Subcutaneous adipose tissue (tissue), 4 donors: ENCODE measurements around the gene PLEKHG3. TPM values are rescaled to one million over a fixed set of nuclear protein-coding genes. Genes with fewer than 3 reads are reported as not detected.

ENCODE experiments used
- total RNA-seq, 4 donors: library from RNA; depleted of rRNA; stranded (reverse); fragments of >200 nt; gene quantifications; one replicate each; pipeline ENCODE4 v1.1.0, GENCODE V29; 2016
- TF ChIP-seq, protein P1 (sequence below): fragments of 450-650 bp; IDR thresholded peaks from one replicate; pipeline ENCODE4 v1.5.1; 2016; ENCODE audit warnings: low read depth, mild to moderate bottlenecking, control low read depth, antibody characterized with exemption, moderate library complexity

Gene PLEKHG3
- total RNA-seq, 4 donors from 2014 or later: 12.4 to 66.9 (median 19.8) TPM

DNA sequence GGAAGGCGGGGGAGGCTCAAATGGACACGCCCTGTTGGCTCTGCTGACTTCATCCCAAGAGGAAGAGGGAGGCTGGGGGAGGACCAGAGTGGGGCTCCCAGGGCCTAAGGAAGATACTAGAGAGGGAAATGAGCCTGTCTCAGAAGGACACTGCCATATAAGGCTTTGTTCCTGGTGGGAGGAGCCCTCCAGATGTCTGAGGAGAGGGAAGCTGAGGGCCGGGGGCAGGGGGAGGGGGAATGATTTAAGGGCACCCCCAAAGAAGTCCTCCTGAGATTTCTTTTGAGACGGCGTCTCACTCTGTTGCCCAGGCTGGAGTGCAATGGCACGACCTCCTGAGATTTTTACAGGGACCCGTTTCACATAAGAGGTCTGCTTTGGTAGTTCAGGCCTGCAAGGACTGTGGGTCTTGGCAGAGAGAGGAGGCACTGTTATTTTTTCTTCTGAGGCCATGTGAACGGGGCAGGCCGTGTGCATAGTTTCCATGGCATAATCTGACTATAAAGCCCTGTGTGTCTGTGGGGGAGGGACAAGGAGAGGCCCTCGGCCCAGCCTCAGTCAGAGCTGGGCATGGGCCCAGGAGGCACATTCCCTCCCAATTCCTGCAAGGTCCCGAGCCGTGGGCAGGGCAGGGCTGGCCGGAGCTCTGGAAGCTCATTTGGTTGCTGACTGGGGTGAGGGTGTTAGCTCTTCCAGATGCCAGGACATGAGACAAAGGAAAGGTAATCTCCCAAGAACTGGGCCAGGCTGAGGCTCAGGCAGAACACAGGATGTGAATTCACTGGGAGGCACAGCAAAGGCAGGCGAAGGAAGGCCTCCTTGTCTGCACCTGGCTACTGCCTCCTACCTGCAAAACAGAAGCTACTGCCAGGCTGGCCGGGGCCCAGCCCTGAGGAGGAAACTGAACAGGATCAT is 22.2 kb upstream of the PLEKHG3 start:
- TF ChIP-seq, protein P1, sequence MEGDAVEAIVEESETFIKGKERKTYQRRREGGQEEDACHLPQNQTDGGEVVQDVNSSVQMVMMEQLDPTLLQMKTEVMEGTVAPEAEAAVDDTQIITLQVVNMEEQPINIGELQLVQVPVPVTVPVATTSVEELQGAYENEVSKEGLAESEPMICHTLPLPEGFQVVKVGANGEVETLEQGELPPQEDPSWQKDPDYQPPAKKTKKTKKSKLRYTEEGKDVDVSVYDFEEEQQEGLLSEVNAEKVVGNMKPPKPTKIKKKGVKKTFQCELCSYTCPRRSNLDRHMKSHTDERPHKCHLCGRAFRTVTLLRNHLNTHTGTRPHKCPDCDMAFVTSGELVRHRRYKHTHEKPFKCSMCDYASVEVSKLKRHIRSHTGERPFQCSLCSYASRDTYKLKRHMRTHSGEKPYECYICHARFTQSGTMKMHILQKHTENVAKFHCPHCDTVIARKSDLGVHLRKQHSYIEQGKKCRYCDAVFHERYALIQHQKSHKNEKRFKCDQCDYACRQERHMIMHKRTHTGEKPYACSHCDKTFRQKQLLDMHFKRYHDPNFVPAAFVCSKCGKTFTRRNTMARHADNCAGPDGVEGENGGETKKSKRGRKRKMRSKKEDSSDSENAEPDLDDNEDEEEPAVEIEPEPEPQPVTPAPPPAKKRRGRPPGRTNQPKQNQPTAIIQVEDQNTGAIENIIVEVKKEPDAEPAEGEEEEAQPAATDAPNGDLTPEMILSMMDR: no peak

DNA sequence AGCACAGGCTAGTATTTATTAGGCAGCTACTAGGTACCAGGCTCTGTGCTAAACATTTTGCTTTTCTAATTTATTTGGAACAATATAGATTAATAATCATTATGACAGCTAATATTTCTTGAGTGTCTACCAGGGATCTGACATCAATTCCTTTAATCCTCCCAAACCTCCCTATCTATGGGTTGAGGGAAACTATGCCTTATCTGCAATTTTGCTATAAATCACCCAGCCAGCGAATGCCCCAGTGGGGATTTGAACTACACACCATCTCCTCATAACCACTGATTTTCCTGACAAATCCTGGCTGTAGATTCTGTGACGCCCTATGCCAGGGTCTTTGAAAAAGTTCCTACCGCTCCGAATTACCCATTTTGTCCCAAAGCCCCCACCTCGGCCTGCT is 21.4 kb upstream of the PLEKHG3 start:
- TF ChIP-seq, protein P1: no peak

DNA sequence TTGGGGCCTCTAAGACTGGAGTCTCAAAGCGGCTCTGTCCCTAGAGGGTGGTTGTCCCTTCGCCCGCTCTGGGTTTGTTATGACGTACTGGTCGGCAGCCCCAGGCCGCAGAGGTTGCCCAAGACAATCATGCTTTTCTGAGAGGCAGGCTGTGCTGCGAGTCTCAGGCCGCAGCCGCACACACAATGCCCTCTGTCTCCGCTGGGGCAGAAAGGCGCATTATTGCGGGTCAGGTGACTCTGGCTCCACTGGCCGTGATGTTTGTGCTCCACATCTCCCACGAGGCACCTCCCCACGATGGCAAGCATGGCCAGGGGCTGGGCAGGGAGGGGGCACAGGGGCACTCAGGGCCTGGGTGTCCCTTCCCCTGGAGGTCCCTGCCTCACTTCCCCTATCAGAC is 21.0 kb upstream of the PLEKHG3 start:
- TF ChIP-seq, protein P1: no peak

DNA sequence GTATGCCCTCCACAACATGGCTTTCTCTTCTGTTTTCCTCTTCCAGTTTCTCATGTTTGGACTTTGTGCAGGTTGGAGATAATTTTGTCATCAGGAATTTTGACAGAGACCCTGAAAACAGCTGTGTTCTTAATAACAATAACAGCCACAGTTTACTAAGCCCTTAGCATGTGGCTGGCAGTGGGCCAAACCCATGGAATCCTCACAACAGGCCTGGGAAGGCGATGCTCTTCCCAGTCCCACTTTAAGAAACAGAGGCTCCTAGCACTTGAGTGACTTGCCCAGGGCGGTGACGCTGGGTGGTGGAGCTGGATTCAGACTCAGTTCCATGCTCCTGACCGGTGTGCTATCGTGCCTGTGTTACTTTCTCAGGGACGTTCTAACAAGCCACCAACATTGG is 20.1 kb upstream of the PLEKHG3 start:
- TF ChIP-seq, protein P1: no peak

DNA sequence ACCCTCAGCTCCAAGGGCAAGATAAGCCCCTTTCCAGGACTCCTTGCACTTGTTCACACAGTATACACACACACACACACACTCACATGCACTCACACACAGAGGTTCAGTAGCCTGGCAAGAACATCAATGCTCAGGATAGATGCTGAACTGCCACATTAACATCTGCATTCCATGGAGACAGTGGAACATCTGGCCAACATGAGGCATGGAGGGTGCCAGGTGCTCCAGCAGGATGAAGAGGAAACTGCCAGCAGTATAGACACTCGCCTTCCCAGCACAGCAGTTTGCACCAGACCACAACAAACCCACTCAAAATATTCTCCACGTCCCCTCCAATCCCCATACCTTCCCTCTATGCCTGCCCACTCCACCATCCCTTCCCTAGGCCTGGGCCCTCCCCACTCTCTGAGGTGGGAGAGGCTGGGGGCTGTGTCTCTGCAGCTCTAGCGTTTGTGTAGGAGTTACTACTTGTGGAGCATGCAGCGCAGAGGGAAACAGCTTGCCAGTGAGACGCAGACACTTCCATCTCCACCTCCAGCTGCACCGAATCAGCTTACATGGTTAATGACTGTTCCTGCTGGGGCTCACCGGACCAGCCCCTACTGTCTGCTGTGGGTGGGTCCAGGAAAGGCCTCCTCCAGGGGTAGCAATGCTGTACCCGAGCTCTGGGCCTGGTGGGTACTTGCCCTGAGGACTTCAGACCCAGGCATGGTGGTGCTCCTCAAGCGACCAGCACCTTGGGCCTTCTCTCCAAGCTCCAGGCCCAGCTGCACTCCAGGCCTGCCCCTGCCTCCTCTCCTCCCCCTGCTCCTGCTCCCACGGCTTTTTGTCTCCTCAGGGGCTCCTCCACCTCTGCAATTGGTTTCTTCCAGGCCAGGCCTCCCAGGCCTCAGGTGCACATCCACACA is 18.6 kb upstream of the PLEKHG3 start:
- TF ChIP-seq, protein P1: no peak

DNA sequence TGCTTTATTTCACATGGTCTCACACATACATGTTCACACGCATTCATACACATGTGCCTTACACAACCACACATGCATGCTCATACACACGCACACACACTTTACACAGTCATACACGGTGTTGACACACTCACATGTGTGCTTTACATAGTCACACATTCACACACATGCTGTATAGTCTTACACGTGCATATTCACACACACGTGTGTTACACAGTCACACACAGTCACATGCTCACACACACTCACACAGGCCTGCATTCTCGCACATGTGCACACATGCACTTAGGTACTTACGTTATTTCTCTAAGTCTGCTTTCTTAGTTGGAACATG is 18.0 kb upstream of the PLEKHG3 start:
- TF ChIP-seq, protein P1: no peak

DNA sequence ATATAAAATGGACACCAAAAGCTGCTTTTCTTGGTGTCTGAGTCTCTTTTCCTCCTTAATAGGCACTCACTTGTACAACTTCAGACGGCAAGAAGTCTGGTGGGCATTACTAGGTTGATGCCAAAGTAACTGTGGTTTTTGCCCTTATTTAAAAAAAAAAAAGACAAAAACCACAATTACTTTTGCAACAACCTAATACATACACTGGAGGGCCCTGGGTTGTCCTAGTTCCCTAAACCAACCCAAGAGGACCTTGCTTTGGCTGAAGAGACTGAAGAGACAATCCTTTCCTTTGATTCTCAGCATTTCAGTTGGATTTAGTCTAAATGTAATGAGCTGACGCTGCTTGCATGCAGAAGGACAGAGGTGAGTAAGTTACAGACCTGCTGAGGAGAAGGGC is 16.2 kb upstream of the PLEKHG3 start:
- TF ChIP-seq, protein P1: no peak
